Activated CD4-positive, alpha-beta T cell treated with anti-CD3 and anti-CD28 coated beads, Interleukin-2, amount 50 U/mL, for 1 hour (primary cell): ENCODE data around the gene MARS2.
"Not testable (repeated sequence)": the region's sequence is repeated elsewhere in the genome, so short reads cannot be mapped to it uniquely, and the experiment has no call there.

Experiments used
- DNase-seq: peaks from one replicate; pipeline ENCODE4 v3.0.0-alpha.2; 2020

Gene MARS2

DNA sequence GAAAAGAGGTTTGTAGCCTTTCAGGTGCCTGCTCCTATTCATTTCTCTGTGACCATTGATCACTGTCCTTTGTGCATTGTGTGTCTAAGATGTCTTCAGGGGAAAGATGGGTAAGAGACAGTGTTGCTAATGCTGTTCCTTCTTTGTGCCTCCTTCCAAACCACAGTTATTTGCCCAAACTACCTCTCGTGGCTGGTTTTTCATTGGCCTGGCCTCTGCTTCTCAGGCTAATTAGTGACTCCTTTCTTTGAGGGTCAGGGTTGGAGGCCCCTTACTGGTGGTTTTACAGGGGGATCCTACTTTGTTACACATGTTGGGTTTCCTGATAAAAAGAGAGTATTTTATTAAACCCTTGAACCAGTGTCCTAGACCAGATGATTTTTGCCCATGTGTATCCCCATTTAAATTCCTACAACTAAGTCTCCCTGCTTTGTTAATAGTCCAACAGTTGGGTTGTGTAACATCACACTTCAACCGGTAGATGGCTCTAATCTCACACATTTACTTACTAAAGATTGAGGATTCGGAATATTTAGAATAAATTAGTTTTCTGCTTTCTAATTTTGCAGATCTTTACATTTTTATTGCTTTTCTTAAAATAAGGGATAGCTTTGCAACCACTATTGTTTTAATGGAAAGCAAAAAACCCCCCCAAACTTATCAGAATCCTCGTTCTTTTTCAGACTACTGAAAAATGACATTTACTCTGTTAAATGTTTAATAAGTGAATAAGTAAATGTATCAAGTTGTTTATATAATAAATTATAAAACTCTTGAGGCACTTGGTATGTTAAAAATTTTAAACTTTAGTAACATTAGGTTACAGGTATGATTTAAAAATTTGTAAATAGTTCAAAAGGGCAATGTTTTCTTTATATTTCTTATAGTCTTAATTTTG lies 2.4 kb downstream of the MARS2 start:
- no peak for DNase-seq

DNA sequence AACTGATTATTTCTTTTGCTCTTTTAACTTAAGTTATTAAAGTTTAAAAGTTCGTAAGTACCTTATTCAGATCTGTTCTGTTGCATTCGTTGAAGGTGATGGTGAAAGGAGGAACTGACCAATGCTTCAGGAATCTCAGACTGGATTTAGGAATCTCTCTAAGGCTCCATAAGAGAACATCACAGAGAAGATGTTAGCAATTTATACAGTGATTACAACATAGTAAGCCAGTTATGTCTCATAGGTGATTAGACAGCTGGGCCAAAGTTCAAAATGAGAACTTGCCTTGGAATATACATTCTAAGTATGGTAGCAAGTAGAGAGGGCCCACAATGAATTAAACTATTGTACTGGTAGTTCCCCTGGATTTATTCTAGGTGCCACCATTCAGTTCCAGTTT lies 3.2 kb downstream of the MARS2 start:
- no peak for DNase-seq

- not testable (repeated sequence) for DNase-seq
Measured at GRCh38 chr2:197709140-197709539, 4.0 kb downstream of the MARS2 start.

GRCh38 chr2:197710424-197711042 lies 5.4 kb downstream of the MARS2 start:
- no peak for DNase-seq

DNA sequence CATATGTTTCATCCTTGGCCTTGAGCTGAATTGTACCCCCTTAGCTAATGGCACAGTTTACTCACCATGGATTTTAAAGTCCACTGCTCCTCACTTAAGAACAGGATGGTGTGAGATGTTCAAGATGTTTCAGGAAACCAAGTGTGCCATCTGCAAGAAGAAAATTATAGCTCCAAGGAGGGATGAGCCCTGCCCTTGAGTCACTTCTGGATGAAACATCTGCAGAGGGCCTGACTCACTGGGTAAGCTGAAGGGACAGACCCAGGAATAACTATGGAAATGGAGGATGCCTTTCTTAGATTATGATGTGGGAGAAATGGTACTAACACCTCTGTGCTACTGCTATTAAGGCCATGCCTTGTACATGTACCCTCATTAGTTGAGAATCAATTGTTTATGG lies 6.4 kb downstream of the MARS2 start:
- DNase-seq = no peak

DNA sequence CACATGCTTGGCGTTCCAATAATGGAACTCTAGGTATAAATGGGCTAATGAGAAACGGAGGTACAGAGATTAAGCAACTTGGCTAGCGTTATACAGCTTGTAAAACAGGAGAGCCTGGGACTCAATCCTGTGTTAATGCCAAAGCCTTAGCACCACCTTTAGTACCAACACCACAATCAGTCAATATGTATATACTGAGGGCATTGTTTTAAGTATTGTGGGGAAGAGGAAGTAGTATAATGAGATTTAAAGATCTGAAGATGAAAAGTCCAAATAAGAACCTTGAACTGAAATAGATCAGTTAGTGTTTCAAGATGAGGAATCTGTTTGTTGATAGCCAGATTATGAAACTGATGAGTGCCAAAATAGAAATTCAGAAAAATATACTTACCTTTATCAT lies 8.1 kb downstream of the MARS2 start:
- no peak for DNase-seq

DNA sequence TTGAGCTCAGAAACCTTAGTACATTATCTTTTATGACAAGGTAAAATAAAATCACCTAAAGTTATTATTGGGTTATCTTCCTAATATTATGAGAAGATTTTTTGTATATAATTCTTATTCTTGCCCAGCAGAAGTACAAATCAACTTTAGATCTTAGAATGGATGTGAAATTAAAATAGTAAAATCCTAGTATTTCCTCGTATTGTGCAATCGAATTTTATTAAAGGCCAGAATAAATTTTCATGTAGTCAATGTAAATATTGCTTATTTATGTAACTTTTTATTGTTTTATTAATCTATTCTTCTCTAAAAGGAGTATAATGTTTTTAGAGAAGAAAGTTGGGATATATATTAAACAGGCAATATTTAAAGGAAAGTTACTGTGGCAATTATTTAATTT lies 12.7 kb downstream of the MARS2 start:
- no peak for DNase-seq

DNA sequence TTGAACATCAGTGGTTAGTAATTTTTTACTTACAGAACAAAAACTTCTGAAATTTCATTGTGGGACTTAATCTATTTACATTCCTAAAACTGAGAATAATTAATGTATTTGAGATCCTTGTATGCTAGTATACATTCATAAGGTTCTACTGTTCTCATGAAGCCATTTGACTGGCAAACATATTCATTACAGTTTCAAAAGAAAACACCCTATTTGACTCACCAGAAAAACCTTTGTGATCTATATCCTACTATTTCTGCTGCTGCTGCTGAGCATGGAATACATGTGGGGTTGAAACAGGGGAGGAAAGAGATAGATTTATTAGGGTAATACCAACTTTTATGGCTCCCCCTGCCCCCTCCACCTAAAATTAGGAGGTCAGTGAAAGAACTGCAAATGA lies 21.8 kb downstream of the MARS2 start:
- DNase-seq = no peak

- DNase-seq = not testable (repeated sequence)
Measured at GRCh38 chr2:197728555-197729544, 23.7 kb downstream of the MARS2 start.

DNA sequence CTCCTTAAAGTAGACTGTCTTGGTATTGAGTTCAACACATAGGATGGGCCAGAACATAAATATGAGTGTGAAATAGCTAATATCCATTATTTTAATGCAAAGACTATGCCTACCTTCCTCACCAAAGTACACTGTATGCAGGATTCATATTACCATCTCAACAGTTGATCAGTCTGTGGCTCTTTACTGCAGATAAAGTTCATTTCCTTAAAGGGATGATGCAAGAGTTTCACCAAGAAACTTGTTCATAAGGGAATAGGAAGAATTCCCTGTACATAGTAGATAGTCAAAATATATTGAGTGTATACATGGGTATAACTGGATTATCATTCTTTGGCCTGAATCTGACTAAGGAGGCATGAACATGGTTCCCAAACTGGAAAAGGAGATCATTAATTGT lies 35.0 kb downstream of the MARS2 start:
- DNase-seq = no peak
